Stimulated activated CD4-positive, alpha-beta T cell treated with anti-CD3 and anti-CD28 coated beads, TNF-alpha, amount 100 ng/mL, for 24 hours (primary cell): ENCODE measurements around the gene PTPRM.

ENCODE experiments used
- DNase-seq, 3 experiments: peaks; one replicate each; pipeline ENCODE4 v3.0.0-alpha.2; 2020; ENCODE audit warnings: low read depth in 3 of 3

Gene PTPRM

DNA sequence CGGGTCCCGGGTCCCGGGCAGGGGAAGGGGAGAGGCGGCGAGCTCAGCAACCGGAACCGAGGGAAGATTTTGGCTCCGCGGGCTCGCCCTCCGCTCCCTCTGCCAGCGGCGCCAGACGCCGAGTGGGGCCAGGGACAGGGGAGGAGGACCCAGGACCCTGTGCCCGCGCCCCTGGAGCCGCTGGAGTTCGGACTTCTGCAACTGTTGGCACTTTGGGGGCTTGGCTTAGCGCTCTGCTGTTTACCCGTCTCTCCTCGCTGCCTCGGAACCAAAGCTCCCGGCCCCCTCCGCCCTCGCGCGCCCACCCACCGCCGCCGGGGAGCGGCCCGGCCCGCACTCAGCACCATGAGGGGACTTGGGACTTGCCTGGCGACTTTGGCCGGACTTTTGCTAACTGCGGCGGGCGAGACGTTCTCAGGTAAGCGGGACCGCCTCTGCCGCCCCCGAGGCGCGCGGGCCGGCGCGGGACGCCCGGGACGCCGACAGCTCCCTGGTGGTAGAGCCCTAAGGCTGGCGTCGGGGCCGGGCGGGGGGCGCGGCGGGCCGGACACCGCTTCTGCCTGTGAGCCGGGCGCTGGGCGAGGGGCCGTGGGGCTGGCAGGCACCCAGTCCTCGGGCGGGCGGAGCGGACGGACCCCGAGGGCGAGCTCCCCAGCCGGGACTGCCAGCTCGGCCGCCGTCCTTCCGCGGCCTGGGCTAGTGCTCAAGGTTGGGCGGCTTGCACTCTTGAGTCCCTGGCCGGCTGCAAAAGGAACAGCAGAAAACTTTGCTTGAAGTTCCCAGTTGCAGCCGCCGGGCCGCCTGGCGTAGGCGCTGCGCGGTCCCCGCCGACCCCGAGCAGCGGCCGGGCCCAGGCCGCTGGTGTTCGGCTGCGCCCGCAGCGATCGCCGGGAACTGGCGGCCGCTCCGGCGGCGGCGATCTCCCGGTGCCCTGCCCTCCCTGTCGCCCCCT is 634 bp downstream of the PTPRM start:
- DNase-seq: peak in 1 of 3 experiments; percentile 12

DNA sequence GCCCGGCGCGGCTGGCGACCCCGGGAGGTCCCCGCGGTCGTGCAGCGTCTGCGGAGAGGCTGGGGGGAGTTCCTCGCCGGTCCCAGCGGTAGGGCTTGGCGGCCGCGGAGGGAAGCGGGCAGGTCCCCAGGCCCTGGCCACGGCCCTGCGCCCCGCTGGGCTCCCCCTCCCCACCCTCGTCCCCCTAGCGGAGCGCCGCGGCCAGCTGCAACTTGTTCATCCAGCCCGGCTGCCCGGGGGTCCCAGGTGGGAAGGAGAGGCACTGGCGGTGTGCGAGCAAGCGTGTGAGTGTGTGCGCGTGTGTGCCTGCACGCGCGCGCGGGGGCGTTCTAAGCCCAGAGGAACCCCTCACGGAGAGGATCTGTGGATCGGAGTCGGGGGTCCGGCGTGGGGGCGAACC is 1.3 kb downstream of the PTPRM start:
- peak in 1 of 3 experiments; percentile 2 for DNase-seq

DNA sequence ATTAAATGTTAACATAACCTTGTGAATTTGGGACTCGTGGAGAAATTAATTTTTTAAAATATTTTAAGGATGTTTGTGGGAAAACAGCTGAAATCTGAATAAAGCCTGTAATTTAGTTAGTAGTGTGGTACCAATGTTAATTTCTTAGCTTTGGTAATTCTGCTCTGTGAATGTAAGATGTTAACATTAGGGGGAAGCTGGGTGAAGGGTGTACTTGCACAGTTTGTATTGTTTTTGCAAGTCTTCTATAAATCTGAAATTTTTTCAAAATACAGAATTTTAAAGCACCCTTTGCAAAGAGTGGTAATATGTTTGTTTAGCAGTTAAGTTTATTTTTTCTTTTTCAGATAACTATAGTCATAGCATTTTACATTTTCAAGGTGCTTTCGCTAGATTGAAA is 4.5 kb downstream of the PTPRM start:
- DNase-seq: no peak

GRCh38 chr18:7572822-7573221 is 5.7 kb downstream of the PTPRM start:
- DNase-seq: no peak

- no peak for DNase-seq
Measured at GRCh38 chr18:7575465-7576028, 8.4 kb downstream of the PTPRM start.

- no peak for DNase-seq
Measured at GRCh38 chr18:7576077-7576476, 9.0 kb downstream of the PTPRM start.

GRCh38 chr18:7576685-7577084 is 9.6 kb downstream of the PTPRM start:
- no peak for DNase-seq

GRCh38 chr18:7577706-7578105 is 10.6 kb downstream of the PTPRM start:
- DNase-seq: no peak

- DNase-seq: no peak
Measured at GRCh38 chr18:7579176-7579917, 12.2 kb downstream of the PTPRM start.

DNA sequence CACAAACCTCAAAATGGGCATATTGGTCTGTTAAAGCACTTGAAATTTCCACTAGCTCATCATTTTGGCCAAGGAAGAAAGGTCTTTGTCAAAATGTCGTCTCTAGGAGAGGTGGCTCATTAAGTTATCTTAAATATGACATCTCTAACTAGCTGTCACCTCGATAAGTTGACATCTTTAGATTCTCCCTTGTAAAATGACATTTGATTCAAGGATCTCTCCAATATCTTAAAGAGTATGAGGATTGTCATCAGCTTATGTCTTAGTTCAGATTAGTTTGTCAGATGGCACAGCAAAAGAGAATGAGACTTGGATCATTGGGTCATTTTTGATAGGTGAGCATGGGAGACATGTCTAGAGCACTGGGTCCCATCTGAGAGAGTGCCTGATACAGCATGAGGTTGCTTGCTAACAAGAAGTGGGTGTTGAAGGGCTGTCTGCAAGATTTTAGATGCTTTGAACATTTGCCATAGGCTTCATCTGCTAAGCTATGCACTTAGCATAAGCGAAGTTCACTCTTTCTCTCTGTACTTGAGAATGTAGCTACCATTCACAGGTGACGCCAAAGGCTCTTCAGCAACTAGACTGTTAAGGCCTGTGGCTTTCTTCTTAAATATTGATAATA is 12.9 kb downstream of the PTPRM start:
- no peak for DNase-seq

DNA sequence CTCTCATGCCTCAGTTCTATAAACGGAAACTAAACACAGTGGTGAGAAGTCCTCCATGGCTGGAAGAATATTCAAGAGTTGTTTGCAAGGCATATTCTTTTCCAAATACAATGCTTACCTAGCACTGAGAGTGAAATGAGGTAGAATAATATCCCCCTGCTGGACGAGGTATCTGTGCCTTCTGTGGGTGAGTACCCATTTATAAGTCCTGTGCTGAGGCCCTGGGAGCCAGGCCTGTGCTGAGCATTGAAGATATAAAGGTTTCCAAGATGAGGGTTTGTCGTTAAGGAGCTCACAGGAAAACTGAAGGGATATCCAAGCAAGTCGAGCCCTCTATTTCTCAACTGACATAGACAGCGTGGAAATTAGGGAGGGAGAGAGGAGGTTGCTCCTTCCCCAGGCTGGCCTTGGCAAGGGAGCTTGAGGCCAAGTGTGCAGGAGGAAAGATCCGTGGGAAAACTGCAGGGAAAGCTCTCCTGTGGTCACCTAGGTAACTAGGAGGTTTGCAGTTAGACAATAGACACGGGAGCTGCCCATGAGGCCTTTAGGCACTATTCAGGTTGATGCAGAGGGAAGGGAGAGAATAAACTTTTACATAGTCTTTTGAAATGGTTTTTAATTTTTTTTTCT is 17.6 kb downstream of the PTPRM start:
- no peak for DNase-seq

- DNase-seq: no peak
Measured at GRCh38 chr18:7585276-7585670, 18.2 kb downstream of the PTPRM start.

- DNase-seq: no peak
Measured at GRCh38 chr18:7586379-7586778, 19.3 kb downstream of the PTPRM start.

- DNase-seq: no peak
Measured at GRCh38 chr18:7590826-7591560, 23.9 kb downstream of the PTPRM start.

- DNase-seq: no peak
Measured at GRCh38 chr18:7592305-7593071, 25.4 kb downstream of the PTPRM start.

GRCh38 chr18:7593218-7593819 is 26.2 kb downstream of the PTPRM start:
- DNase-seq: no peak

DNA sequence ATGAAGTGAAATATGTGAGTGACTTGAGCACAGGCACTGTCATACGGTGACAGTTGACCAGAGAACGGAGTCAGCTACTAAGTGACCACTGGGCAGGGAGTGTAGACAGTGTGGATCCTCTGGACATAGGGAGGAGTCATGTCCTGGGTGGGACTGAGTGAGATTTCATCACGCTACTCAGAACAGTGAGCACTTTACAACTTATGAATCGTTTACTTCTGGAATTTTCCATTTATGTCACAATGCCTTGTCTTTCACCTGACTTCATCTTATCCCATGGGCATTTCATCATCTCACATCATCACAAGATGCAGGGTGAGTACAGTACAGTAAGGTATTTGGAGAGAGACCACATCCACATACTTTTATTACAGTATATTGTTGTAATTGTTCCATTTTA is 29.0 kb downstream of the PTPRM start:
- no peak for DNase-seq

- no peak for DNase-seq
Measured at GRCh38 chr18:7597500-7597899, 30.4 kb downstream of the PTPRM start.

GRCh38 chr18:7598167-7599047 is 31.3 kb downstream of the PTPRM start:
- DNase-seq: no peak
